GM23338 (cell line): Measurements from ENCODE around the gene TARBP1. TPM values are rescaled to one million over a fixed set of nuclear protein-coding genes. Genes with fewer than 3 reads are reported as not detected.

Source experiments
- ATAC-seq: fragments of 200-7000 bp; cut with Tn5 transposase; 3 replicates; pipeline ENCODE4 v1.9.1; 2020
- DNase-seq: peaks from one replicate; pipeline ENCODE4 v3.0.0-alpha.2; 2015; ENCODE audit warnings: low spot score
- H2AFZ ChIP-seq: fragments of 200-600 bp; sonication (generic); 2 replicates; pipeline ENCODE4 v1.8.0; 2016; ENCODE audit warnings: antibody characterized with exemption, mild to moderate bottlenecking, moderate library complexity
- H3F3A ChIP-seq: fragments of 200-600 bp; sonication (generic); replicated peaks from 2 replicates; pipeline ENCODE4 v1.8.0; 2017; ENCODE audit warnings: antibody characterized with exemption, mixed run types, low read depth
- H3K27ac ChIP-seq: fragments of 200-600 bp; sonication (generic); 2 replicates; pipeline ENCODE4 v1.6.1; 2016; ENCODE audit warnings: low read depth
- H3K27me3 ChIP-seq: fragments of 200-600 bp; sonication (generic); 2 replicates; pipeline ENCODE4 v1.8.0; 2016; ENCODE audit warnings: mild to moderate bottlenecking, mixed run types, moderate library complexity; ENCODE audit not compliant: insufficient read depth
- H3K36me3 ChIP-seq: fragments of 200-600 bp; sonication (generic); 2 replicates; pipeline ENCODE4 v1.8.0; 2016; ENCODE audit warnings: mild to moderate bottlenecking; ENCODE audit not compliant: insufficient read depth
- H3K4me1 ChIP-seq: fragments of 200-600 bp; sonication (generic); 2 replicates; pipeline ENCODE4 v1.8.0; 2016; ENCODE audit warnings: mild to moderate bottlenecking, moderate library complexity; ENCODE audit not compliant: insufficient read depth
- H3K4me2 ChIP-seq: fragments of 200-600 bp; sonication (generic); 2 replicates; pipeline ENCODE4 v1.7.1; 2017; ENCODE audit warnings: mixed run types
- H3K4me3 ChIP-seq: fragments of 200-600 bp; sonication (generic); 2 replicates; pipeline ENCODE4 v1.6.1; 2016; ENCODE audit warnings: mixed run types
- H3K79me2 ChIP-seq: fragments of 200-600 bp; sonication (generic); replicated peaks from 2 replicates; pipeline ENCODE4 v1.8.0; 2017; ENCODE audit warnings: mild to moderate bottlenecking; ENCODE audit not compliant: insufficient read depth
- H3K9me2 ChIP-seq: fragments of 200-600 bp; sonication (generic); 2 replicates; pipeline ENCODE4 v1.8.0; 2017; ENCODE audit not compliant: insufficient read depth
- H4K20me1 ChIP-seq: fragments of 200-600 bp; sonication (generic); replicated peaks from 2 replicates; pipeline ENCODE4 v1.8.0; 2017; ENCODE audit warnings: mild to moderate bottlenecking; ENCODE audit not compliant: insufficient read depth
- H3K27ac Mint-ChIP-seq: 2 replicates; pipeline ENCODE4 v1.8.0; 2020; ENCODE audit warnings: inconsistent platforms, mild to moderate bottlenecking, moderate library complexity, mixed read lengths
- H3K27me3 Mint-ChIP-seq: 3 replicates; pipeline ENCODE4 v1.8.0; 2022; ENCODE audit warnings: low read depth, mild to moderate bottlenecking, moderate library complexity, mixed read lengths, inconsistent platforms; ENCODE audit not compliant: insufficient read depth, poor library complexity
- H3K36me3 Mint-ChIP-seq: 3 replicates; pipeline ENCODE4 v1.8.0; 2021; ENCODE audit warnings: low read depth, mild to moderate bottlenecking, inconsistent platforms, moderate library complexity, mixed read lengths
- H3K4me1 Mint-ChIP-seq: 3 replicates; pipeline ENCODE4 v1.8.0; 2020; ENCODE audit warnings: mild to moderate bottlenecking, inconsistent platforms, mixed read lengths
- H3K4me3 Mint-ChIP-seq: 3 replicates; pipeline ENCODE4 v1.8.0; 2021; ENCODE audit warnings: moderate library complexity, mild to moderate bottlenecking, inconsistent platforms, mixed read lengths
- H3K9me3 Mint-ChIP-seq: 3 replicates; pipeline ENCODE4 v1.8.0; 2020; ENCODE audit warnings: moderate library complexity, mild to moderate bottlenecking, inconsistent platforms, mixed read lengths
- CREB1 ChIP-seq: fragments of 250-450 bp; sonication (Bioruptor Pico); IDR thresholded peaks from 2 replicates; pipeline ENCODE4 v1.5.0; 2020; ENCODE audit warnings: low read depth, mild to moderate bottlenecking, moderate library complexity
- CTCF ChIP-seq, 2 experiments: fragments of 200-600 bp in 1 of 2; sonication (generic) in 1 of 2; conservative IDR thresholded peaks; 2 replicates each; pipeline versions ENCODE4 v1.5.1 to v1.6.1; 2016 to 2017; ENCODE audit warnings: antibody characterized with exemption in 2 of 2, low read depth in 2 of 2, mild to moderate bottlenecking in 2 of 2, moderate library complexity in 1 of 2
- EZH2 ChIP-seq: fragments of 200-600 bp; sonication (generic); IDR thresholded peaks from one replicate; pipeline ENCODE4 v1.8.0; 2017; ENCODE audit warnings: antibody characterized with exemption, mild to moderate bottlenecking, low read depth; ENCODE audit not compliant: unreplicated experiment
- EZH2phosphoT487 ChIP-seq: fragments of 200-600 bp; sonication (generic); IDR thresholded peaks from one replicate; pipeline ENCODE4 v1.8.1; 2018; ENCODE audit warnings: antibody characterized with exemption; ENCODE audit not compliant: unreplicated experiment
- JUNB ChIP-seq: IDR thresholded peaks from one replicate; pipeline ENCODE4 v1.6.1; 2016; ENCODE audit warnings: antibody characterized with exemption; ENCODE audit not compliant: unreplicated experiment
- NANOG ChIP-seq: IDR thresholded peaks from 2 replicates; pipeline ENCODE4 v1.6.1; 2016; ENCODE audit warnings: antibody characterized with exemption, borderline replicate concordance
- POLR2AphosphoS5 ChIP-seq: IDR thresholded peaks from 2 replicates; pipeline ENCODE4 v1.6.1; 2016; ENCODE audit warnings: antibody characterized with exemption, low read depth
- REST ChIP-seq: IDR thresholded peaks from one replicate; pipeline ENCODE4 v1.6.1; 2018; ENCODE audit warnings: antibody characterized with exemption; ENCODE audit not compliant: unreplicated experiment
- STAT1 ChIP-seq: IDR thresholded peaks from one replicate; pipeline ENCODE4 v1.6.1; 2016; ENCODE audit warnings: antibody characterized with exemption; ENCODE audit not compliant: unreplicated experiment
- ZNF114 ChIP-seq: fragments of 250-450 bp; sonication (Bioruptor Pico); IDR thresholded peaks from 2 replicates; pipeline ENCODE4 v1.5.0; 2020; ENCODE audit warnings: mild to moderate bottlenecking, moderate library complexity
- ZNF331 ChIP-seq: fragments of 250-450 bp; sonication (Bioruptor Pico); IDR thresholded peaks from 2 replicates; pipeline ENCODE4 v1.5.0; 2020; ENCODE audit warnings: low read depth, mild to moderate bottlenecking, moderate library complexity
- ZNF462 ChIP-seq: fragments of 250-450 bp; sonication (Bioruptor Pico); IDR thresholded peaks from 2 replicates; pipeline ENCODE4 v1.5.0; 2020; ENCODE audit warnings: mild to moderate bottlenecking, moderate library complexity
- polyA plus RNA-seq: library from polyadenylated mRNA; unstranded; fragments of >200 nt; fragmentation: Nextera tagmentation; extraction: Ambion mirVana; gene quantifications from 2 replicates; pipeline ENCODE4 v1.2.1, GENCODE V29; 2016
- total RNA-seq: library from RNA; depleted of rRNA; stranded (reverse); fragments of >200 nt; shearing (Covaris generic); gene quantifications from 2 replicates; pipeline ENCODE4 v1.2.3, GENCODE V29; 2014
- TF ChIP-seq, protein P1 (sequence below): IDR thresholded peaks from 2 replicates; pipeline ENCODE4 v1.6.1; 2016; ENCODE audit warnings: antibody characterized with exemption

The TARBP1 gene
- total and polyA plus RNA-seq, 2 experiments from 2014 or later: 14.9 to 18.8 TPM

GRCh38 chr1:234497589-234497988 is 18.6 kb upstream of the TARBP1 start:
- ATAC-seq (no peak), DNase-seq (no peak)
- no peak overlapping the region for H3K27ac ChIP-seq
- Mint-ChIP-seq H3K36me3 (no peaks in the 10 kb centered on the region), H3K27me3 (no peaks in the 10 kb centered on the region), H3K4me3 (no peak overlapping the region), H3K9me3 (no peaks in the 10 kb centered on the region; the same call in 2 of the 3 replicates), H3K27ac (no peak overlapping the region), H3K4me1 (peaks cover 23% of the 10 kb centered on the region)
- H3K9me2 ChIP-seq: no peaks in the 10 kb centered on the region
- no peaks in the 10 kb centered on the region for H3K79me2 ChIP-seq
- no peaks in the 10 kb centered on the region for H3K36me3 ChIP-seq
- H3K27me3 ChIP-seq: no peaks in the 10 kb centered on the region
- H3K4me3 ChIP-seq: no peak overlapping the region
- no peaks in the 10 kb centered on the region for H4K20me1 ChIP-seq
- H3K4me1 ChIP-seq: peaks cover 4% of the 10 kb centered on the region; the same call in 1 of the 2 replicates
- H3K4me2 ChIP-seq: no peak overlapping the region
- H3F3A ChIP-seq: no peaks in the 10 kb centered on the region
- no peak overlapping the region for H2AFZ ChIP-seq
- TF ChIP-seq EZH2phosphoT487 (no peak), ZNF462 (CRISPR knock-in tag) (no peak), JUNB (no peak), POLR2AphosphoS5 (no peak), NANOG (no peak), ZNF114 (CRISPR knock-in tag) (no peak), CTCF (conservative IDR thresholded peaks at IDR 0.05; ENCODE audit: low read depth in 2 of 2) (no peak), REST (no peak), ZNF331 (CRISPR knock-in tag) (no peak), EZH2 (no peak), STAT1 (no peak), CREB1 (CRISPR knock-in tag) (no peak)
- TF ChIP-seq, protein P1, sequence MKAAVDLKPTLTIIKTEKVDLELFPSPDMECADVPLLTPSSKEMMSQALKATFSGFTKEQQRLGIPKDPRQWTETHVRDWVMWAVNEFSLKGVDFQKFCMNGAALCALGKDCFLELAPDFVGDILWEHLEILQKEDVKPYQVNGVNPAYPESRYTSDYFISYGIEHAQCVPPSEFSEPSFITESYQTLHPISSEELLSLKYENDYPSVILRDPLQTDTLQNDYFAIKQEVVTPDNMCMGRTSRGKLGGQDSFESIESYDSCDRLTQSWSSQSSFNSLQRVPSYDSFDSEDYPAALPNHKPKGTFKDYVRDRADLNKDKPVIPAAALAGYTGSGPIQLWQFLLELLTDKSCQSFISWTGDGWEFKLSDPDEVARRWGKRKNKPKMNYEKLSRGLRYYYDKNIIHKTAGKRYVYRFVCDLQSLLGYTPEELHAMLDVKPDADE: no peak
